ENCODE results near the gene TENM3.

The TENM3 gene

GRCh38 chr4:182569561-182569960 is 326.4 kb downstream of the TENM3 start:
- Histone ChIP-seq H3K4me3 (ENCODE audit: severe bottlenecking) (no peak overlapping the region), H3K4me1 (ENCODE audit: insufficient read depth, poor library complexity, severe bottlenecking) (no peaks in the 10 kb centered on the region), H3K27ac (ENCODE audit: poor library complexity, severe bottlenecking) (no peak overlapping the region), H3K27me3 (ENCODE audit: insufficient read depth, poor library complexity, severe bottlenecking) (no peaks in the 10 kb centered on the region), H3K9me3 (ENCODE audit: severe bottlenecking) (no peaks in the 10 kb centered on the region), H3K36me3 (ENCODE audit: low read depth) (no peaks in the 10 kb centered on the region)
- ATAC-seq (ENCODE audit: low read depth), result no peak
- no peak for DNase-seq (ENCODE audit: low spot score)
- TF ChIP-seq CTCF (IDR thresholded peaks at IDR 0.05; ENCODE audit: poor library complexity, severe bottlenecking), result no peak

GRCh38 chr4:182574706-182575105 is 331.5 kb downstream of the TENM3 start:
- H3K27me3 ChIP-seq (ENCODE audit: insufficient read depth, poor library complexity, severe bottlenecking), result no peaks in the 10 kb centered on the region
- H3K27ac ChIP-seq (ENCODE audit: poor library complexity, severe bottlenecking), result no peak overlapping the region
- H3K4me3 ChIP-seq (ENCODE audit: severe bottlenecking), result no peak overlapping the region
- H3K36me3 ChIP-seq (ENCODE audit: low read depth), result no peaks in the 10 kb centered on the region
- no peaks in the 10 kb centered on the region for H3K9me3 ChIP-seq (ENCODE audit: severe bottlenecking)
- ATAC-seq (ENCODE audit: low read depth), result no peak
- TF ChIP-seq CTCF (IDR thresholded peaks at IDR 0.05; ENCODE audit: poor library complexity, severe bottlenecking), result no peak
- no peak for DNase-seq (ENCODE audit: low spot score)
- H3K4me1 ChIP-seq (ENCODE audit: insufficient read depth, poor library complexity, severe bottlenecking), result peaks cover 3% of the 10 kb centered on the region

DNA sequence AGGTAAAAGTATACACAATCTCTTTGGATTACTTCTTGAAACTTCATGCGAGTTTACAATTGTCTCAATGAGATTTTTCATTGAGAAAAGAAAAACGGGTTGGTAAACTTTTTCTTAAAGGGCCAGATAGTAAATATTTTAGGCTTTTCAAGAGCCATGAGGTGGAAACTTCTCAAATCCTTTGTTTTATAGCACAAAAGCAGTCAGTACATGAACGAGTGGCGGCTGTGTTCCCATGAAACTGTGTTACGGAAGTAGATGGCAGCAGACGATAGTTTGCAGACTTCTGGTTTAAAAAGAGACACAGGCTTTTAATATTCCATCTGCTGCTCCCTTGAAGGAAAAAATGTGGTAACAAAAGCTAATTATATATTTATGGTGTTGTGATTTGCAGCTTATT is 332.0 kb downstream of the TENM3 start:
- Histone ChIP-seq H3K9me3 (ENCODE audit: severe bottlenecking) (no peaks in the 10 kb centered on the region), H3K36me3 (ENCODE audit: low read depth) (no peaks in the 10 kb centered on the region), H3K4me3 (ENCODE audit: severe bottlenecking) (no peak overlapping the region), H3K27ac (ENCODE audit: poor library complexity, severe bottlenecking) (no peak overlapping the region), H3K27me3 (ENCODE audit: insufficient read depth, poor library complexity, severe bottlenecking) (no peaks in the 10 kb centered on the region), H3K4me1 (ENCODE audit: insufficient read depth, poor library complexity, severe bottlenecking) (peaks cover 3% of the 10 kb centered on the region)
- DNase-seq (ENCODE audit: low spot score) (no peak), ATAC-seq (ENCODE audit: low read depth) (no peak)
- TF ChIP-seq CTCF (IDR thresholded peaks at IDR 0.05; ENCODE audit: poor library complexity, severe bottlenecking), result no peak

GRCh38 chr4:182576601-182577289 is 333.5 kb downstream of the TENM3 start:
- Histone ChIP-seq H3K9me3 (ENCODE audit: severe bottlenecking) (no peaks in the 10 kb centered on the region), H3K27ac (ENCODE audit: poor library complexity, severe bottlenecking) (no peak overlapping the region), H3K36me3 (ENCODE audit: low read depth) (no peaks in the 10 kb centered on the region), H3K4me3 (ENCODE audit: severe bottlenecking) (no peak overlapping the region), H3K4me1 (ENCODE audit: insufficient read depth, poor library complexity, severe bottlenecking) (peaks cover 4% of the 10 kb centered on the region), H3K27me3 (ENCODE audit: insufficient read depth, poor library complexity, severe bottlenecking) (no peaks in the 10 kb centered on the region)
- TF ChIP-seq CTCF (IDR thresholded peaks at IDR 0.05; ENCODE audit: poor library complexity, severe bottlenecking), result no peak
- DNase-seq (ENCODE audit: low spot score) (no peak), ATAC-seq (ENCODE audit: low read depth) (no peak)

DNA sequence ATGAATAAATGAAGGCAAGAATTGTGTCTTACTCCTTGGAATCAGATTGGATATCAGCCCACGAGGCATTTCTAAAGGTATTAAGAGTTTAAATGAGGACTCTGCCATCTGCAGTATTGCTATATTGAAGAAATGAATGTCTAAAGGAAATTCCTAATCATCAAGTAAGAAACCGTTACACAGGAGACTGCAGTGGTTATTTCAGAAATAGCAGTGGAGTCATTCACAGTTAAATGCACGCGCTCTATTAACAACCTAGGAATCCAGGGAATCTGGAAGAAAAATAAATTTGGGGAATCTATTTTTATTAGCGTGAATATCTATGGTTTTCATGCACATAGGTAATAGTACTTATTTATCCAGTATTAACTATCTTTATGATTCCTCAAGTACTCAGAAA is 334.2 kb downstream of the TENM3 start:
- no peak overlapping the region for H3K27ac ChIP-seq (ENCODE audit: poor library complexity, severe bottlenecking)
- no peak for TF ChIP-seq CTCF (IDR thresholded peaks at IDR 0.05; ENCODE audit: poor library complexity, severe bottlenecking)
- H3K4me3 ChIP-seq (ENCODE audit: severe bottlenecking), result no peak overlapping the region
- no peaks in the 10 kb centered on the region for H3K9me3 ChIP-seq (ENCODE audit: severe bottlenecking)
- peaks cover 9% of the 10 kb centered on the region for H3K4me1 ChIP-seq (ENCODE audit: insufficient read depth, poor library complexity, severe bottlenecking)
- DNase-seq (ENCODE audit: low spot score), result no peak
- no peaks in the 10 kb centered on the region for H3K36me3 ChIP-seq (ENCODE audit: low read depth)
- H3K27me3 ChIP-seq (ENCODE audit: insufficient read depth, poor library complexity, severe bottlenecking), result no peaks in the 10 kb centered on the region
- ATAC-seq (ENCODE audit: low read depth), result no peak

Measured in RWPE2 (cell line).